ENCODE measurements around the gene ATRNL1.
A peak's percentile ranks its signal among the peaks of the same experiment; 100 is the strongest.
"Not testable (repeated sequence)": the region's sequence is repeated elsewhere in the genome, so short reads cannot be mapped to it uniquely, and the experiment has no call there.

The ATRNL1 gene

DNA sequence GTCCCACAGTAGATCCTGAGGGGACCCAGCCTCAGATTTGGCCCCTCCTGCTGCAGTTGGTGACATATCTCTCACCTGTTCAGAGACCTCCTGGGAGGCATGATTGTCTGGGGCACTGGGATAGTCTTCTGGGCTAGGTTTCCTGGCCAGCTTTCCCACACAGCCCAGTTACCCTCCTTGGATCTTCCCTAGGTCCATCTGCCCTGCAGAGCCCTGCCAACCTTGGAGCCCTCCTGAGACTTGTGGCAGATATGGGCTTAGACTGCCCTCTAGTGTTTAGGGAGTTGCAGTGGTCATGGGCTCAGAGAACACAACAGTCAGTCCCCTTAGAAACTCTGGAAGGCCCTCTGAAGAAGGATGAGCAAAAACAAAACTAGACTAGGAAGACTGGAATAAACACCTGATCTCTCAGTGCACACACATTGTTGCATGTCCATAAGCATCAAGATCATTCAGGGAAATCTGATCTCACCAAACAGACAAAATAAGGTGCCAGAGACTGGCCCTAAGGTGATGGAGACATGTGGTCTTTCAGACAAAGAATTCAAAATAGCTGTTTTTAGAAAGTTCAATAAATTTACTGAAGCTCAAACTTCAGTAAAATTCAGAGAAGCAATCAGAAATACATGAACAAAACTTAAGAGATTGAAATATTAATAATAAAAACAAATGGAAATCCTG lies 324.6 kb downstream of the ATRNL1 start:
- DNase-seq (ENCODE audit: low read depth): peak; percentile 55

- no peak for DNase-seq (ENCODE audit: low read depth)
Observed at GRCh38 chr10:115422624-115423023, 329.5 kb downstream of the ATRNL1 start.

DNA sequence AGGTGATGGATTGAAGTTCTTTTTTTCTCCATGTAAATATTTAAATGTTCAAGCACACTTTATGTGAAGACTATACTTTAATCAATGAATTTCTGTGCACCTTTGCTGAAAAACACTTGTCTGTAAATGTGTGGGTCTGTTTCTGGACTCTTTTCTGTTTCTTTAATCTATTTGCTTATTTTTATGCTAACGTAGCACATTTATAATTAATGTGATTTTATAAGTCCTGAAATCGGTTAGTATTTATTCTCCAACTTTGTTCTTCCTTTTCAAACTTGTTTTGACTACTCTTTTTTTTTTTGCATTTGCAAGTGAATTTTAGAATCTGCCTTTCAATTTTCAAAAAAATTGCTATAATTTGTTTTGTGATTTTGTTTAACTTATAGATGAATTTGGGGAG lies 334.4 kb downstream of the ATRNL1 start:
- no peak for DNase-seq (ENCODE audit: low read depth)

DNA sequence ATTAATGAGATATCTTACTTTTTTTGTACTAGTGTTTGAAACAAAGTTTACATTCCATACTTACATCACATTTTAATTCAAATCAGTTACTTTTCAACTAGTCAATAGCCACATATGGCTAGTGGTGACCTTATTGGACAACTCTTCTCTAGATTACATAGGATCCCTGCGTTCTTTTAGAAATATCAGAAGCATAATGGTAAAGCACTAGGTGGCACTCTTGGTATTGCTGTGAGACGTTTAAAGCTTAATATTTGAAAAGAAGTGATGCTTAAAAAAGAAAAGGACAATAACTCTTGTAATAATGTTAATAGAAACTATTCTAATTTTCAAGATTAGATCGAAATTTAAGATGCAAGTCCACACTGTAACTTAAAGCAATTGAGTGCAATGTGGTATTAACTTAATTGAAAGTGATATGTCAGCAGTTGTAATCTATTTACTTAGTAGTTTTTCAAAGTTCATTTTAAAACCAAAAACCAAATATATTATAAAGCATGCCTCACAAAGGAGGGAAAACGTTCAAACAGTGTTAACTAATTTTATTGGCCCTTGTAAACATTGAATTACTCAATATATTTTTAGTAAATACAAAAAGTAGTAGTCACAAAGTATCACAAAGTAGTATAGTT lies 339.1 kb downstream of the ATRNL1 start:
- peak; percentile 17 for DNase-seq (ENCODE audit: low read depth)

DNA sequence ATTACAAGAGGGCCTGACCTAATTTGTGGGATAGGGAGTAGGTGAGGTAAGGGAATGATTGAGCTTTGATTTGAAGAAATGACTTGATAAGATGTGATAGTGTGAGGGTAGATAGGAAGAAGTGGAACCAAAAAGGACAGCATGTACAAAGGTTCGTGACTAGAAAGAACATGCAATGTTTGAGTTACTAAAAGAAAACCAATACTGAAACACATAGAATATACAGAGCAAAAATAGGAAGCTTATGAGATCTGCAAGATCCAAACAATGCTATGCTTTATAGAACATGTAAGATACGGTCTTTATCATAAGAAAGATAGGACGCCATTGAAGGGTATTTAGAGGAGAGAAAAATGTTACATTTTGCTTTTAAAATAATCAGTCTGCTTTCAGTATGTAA lies 343.8 kb downstream of the ATRNL1 start:
- DNase-seq (ENCODE audit: low read depth): no peak

GRCh38 chr10:115441907-115442545 lies 348.9 kb downstream of the ATRNL1 start:
- DNase-seq (ENCODE audit: low read depth): no peak

GRCh38 chr10:115456812-115457211 lies 363.6 kb downstream of the ATRNL1 start:
- no peak for DNase-seq (ENCODE audit: low read depth)

DNA sequence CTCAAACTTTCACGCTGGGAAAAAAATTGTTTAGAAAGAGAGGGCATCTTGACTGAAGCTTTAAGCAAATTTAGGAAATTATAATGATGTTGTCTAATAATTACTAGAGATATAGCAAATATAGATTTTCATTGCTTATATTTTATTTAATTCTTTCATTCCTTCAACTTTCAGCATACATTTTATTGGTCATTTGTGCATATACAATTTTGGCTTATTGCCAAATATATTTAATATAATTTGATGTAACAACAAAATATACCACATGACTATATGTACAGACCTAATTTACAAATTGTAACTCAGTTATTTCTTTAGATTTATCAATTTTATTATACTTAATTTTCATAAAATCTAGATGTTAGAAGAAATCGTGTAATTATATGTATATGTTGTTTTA lies 390.1 kb downstream of the ATRNL1 start:
- no peak for DNase-seq (ENCODE audit: low read depth)

DNA sequence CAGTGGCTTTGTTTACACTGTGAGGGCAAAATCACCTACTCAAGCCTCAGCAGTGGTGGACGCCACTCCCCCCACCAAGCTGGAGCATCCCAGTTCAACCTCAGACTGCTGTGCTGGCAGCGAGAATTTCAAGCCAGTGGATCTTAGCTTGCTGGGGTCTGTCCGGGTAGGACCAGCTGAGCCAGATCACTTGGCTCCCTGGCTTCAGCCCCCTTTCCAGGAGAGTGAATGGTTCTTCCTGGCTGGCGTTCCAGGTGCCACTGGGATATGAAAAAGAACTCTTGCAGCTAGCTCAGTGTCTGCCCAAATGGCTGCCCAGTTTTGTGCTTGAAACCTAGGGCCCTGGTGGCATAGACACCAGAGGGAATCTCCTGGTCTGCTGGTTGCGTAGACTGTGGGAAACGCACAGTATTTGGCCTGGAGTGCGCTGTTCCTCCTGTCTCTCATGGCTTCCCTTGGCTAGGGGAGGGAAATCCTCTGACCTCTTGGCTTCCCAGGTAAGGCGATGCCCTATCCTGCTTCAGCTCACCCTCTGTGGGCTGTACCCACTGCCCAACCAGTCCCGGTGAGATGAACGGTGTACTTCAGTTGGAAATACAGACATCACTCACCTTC lies 398.5 kb downstream of the ATRNL1 start:
- DNase-seq (ENCODE audit: low read depth): no peak

DNA sequence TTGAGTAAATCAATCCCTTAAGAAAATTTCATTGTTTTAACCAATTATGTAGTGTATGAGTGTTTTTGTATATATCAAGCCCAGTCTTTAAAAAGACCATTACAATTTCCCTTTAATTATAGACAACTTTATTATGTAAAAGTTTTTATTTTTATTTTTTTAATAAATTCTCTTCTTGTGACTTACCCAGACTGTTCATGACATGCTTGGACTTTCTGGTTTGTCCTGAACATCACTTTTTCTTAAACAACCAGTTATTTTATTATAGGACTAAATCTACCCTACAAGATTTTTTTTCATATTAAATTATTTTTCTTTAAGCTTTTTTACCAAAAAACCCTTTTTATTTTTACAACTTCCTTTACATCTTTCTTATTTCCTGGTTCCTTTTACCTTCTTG lies 410.4 kb downstream of the ATRNL1 start:
- DNase-seq (ENCODE audit: low read depth): no peak

DNA sequence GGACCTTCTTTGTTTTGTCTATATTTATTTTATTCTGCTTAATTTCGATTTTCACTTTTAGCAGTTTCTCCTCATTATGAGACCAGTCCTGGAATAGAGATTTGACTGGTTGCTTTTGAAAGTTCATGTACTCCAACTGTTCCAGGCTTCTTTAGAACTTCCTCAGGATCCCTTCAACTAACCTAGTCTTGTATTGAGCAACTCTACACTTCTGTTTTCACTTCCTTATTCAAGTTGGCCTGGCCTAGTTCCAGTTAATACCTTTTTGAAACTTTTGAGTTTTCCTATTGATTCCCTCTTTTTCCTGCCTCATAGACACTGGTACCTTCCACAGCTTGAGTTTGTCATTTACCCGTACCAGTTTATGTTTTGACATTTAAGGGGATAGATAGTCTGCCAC lies 421.7 kb downstream of the ATRNL1 start:
- DNase-seq (ENCODE audit: low read depth): no peak

GRCh38 chr10:115525141-115525540 lies 432.0 kb downstream of the ATRNL1 start:
- DNase-seq (ENCODE audit: low read depth): no peak

GRCh38 chr10:115527682-115528081 lies 434.5 kb downstream of the ATRNL1 start:
- not testable (repeated sequence) for DNase-seq (ENCODE audit: low read depth)

DNA sequence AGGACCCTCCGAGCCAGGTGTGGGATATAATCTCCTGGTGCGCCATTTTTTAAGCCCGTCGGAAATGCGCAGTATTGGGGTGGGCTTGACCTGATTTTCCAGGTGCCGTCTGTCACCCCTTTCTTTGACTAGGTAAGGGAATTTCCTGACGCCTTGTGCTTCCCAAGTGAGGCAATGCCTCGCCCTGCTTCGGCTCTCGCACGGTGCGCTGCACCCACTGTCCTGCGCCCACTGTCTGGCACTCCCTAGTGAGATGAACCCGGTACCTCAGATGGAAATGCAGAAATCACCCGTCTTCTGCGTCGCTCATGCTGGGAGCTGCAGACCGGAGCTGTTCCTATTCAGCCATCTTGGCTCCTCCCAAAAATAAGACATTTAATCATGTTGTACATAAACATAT lies 443.2 kb downstream of the ATRNL1 start:
- DNase-seq (ENCODE audit: low read depth): not testable (repeated sequence)

DNA sequence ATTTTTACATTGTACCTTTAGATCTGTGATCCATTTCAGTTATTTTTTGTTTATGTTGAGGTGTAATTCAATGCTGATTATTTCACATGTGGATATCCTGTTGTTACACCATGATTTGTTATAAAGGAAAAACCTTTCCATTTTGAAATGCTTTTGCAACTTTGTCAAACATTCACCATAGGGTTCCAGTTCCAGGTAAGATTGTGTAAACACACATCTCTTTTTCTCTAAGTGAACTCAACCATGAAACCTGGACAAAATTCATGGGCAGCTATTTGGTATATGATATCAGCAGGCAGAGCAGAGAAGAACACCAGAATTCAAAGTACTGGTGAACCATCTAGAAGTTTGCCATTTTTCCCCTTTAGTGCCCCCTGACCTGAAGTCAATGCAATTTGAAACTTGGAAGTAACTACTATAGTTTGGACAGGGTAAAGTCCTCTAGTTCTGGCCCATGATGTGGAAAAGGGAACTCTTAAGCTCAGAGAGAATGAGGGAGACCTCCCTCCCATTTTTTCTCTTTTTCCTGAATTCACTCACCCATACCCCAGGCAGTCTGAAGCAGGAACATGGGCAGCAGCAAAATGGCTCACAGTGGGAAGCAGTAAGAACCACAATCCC lies 446.1 kb downstream of the ATRNL1 start:
- DNase-seq (ENCODE audit: low read depth): no peak

GRCh38 chr10:115555887-115556402 lies 462.8 kb downstream of the ATRNL1 start:
- DNase-seq (ENCODE audit: low read depth): no peak

GRCh38 chr10:115558252-115558651 lies 465.1 kb downstream of the ATRNL1 start:
- DNase-seq (ENCODE audit: low read depth): no peak

DNA sequence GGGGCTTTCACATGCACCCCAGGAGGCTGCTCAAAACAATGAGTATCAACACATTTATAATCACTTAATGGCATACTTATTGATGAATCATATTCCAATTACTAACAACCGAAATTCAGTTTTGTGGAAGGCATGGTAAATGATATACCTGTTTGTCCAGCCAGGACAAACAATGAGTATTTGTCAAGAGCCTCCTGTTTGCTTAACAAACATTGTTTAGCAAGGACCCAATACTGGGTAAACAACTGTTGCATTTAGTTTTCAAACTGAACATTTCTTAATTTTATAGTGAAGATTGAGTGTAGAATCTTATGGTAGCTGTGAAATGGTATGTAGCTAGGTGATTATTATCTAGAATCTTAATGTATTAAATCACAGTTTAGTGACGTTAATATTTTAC lies 473.7 kb downstream of the ATRNL1 start:
- no peak for DNase-seq (ENCODE audit: low read depth)

- no peak for DNase-seq (ENCODE audit: low read depth)
Observed at GRCh38 chr10:115572740-115573455, 479.7 kb downstream of the ATRNL1 start.

DNA sequence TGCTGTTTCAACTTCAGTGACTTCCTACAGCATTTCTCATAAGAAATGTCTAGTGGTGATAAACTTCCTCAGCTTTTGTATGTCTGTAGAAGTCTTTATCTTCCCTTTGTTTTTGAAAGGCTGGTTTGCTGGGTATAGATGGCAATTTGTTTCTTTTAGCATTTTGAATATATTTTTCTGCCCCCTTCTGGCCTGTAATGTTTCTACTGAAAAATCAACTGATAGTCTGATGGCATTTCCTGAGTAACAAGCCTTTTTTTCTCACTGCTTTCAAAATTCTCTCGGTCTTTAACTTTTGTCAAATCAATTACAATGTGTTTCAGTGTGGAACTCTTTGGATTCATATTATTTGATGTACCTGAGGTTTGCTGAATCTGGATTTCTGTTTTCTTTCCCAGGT lies 487.1 kb downstream of the ATRNL1 start:
- no peak for DNase-seq (ENCODE audit: low read depth)

- DNase-seq (ENCODE audit: low read depth): no peak
Observed at GRCh38 chr10:115593060-115593459, 499.9 kb downstream of the ATRNL1 start.

DNA sequence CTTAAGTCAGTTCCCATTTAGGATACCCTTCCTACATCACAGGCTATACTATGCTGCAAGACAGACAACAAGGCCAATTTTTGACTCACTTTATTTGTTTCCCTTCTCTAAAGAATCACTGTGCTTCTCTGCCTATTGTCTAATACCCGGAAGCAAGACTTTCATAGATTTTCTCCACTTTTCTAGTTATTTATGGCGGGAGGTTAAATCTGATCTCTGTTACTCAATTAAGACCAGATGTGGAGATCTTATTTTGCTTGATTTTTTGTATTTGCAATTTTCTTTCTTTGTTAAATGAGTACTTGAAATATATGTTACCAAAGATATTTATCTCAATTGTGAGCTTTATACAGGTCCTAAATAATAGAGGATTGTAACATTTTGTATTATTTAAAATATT lies 511.5 kb downstream of the ATRNL1 start:
- peak; percentile 0 for DNase-seq (ENCODE audit: low read depth)

Measured in fibroblast of the conjunctiva (primary cell).